Activated CD8-positive, alpha-beta memory T cell treated with anti-CD3 and anti-CD28 coated beads for 24 hours (primary cell): ENCODE results near the gene IBA57.
A peak's percentile ranks its signal among the peaks of the same experiment; 100 is the strongest.

Experiments
- DNase-seq: peaks from one replicate; pipeline ENCODE4 v3.0.0-alpha.2; 2020

IBA57 gene

DNA sequence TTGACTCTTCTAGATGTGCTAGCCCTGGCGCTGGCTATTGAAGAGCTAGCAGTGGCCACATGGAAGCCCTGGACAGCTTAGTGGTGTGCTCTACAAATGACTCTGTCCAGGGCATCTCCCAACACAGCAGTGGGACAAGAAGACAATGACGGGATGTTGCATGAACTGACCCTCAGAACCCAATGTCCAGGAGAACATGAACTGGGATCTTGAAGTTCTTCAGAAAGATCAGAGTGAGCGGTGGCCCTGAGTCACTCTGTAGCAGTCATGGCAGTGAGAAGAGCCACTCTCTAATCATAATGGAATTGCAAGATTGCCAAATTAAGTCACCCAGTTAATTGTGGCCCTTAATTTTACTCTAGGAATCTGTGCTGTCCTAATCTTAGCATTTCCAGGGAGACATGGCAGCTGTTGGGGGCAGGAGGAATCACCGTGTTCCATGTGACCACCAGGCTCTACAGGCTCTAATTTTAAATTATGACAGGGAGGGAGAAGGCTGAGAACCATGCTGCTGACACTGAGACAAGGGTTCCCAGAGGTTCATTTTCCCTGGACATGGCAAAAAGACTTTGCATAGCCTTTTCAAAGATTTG, 32.0 kb downstream of the IBA57 start:
- DNase-seq: no peak

DNA sequence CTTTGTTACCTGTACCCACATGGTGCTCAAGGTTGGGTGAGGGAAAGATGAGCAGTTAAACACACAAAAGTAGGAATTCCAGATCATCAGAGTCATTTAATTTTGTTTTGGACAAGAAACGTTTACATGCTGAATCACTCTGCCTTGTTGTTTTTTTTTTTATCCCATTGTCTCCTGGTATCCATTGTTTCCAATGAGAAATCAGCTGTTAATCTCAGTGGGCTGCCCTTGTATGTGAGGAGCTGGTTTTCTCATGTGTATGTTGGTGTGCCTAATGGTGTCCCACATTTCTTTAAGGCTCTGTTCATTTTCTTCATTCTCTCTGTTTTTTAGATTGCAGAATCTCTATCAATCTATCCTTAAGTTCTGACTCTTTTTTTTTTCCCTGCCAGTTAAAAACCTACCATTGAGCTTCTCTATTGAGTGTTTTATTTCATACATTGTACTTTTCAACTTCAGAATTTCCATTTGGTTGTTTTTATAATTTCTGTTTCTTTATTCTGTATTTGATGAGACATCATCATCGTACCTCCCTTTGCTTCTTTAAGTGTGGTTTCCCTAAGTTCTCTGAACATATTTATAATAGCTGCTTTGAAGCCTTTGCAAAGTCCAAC, 33.5 kb downstream of the IBA57 start:
- no peak for DNase-seq

- peak; percentile 7 for DNase-seq
Measured at GRCh38 chr1:228204958-228205357, 39.4 kb downstream of the IBA57 start.

DNA sequence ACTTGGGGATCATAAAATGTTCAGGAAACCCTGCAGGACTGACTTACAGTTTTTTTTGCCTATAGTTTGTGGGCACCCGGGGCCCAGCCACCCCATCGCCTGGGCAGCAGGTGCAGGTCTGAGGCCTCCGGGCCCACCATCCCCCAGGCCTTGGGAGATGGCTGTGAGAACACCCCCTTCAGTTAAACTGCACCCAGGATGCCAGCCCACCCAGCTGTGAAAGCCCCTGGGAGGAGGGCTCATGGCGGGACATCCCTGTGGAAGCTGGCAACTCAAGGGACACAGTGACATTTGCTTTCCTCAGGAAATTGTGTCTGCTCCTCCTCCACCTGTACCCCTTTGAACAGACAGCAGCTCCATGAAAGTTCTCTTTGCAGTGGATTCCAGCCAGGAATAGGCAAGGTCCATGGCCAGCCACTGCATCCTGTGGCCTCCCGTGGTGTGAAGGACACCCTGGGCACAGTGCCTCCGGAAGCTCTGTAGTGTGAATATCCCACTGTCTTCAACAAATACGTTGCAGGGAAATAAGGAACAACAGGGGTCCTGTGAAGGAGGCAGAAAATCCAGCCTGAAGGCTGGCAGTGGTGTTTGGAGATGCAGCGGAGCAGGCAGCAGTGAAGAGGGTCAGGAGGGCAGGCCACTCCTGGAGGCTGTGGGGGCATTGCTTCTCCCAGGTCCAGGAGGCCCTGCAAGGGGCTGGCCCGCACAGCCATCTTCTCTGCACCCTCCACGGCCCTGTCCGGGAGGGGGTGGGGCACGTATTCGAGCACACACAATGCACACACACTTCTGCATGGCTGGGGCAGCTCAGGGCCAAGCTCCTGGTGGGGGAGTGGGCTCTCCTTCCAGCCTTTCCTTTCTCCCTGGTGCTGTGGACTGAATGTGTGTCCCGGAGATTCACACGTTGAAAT, 40.2 kb downstream of the IBA57 start:
- DNase-seq: peak; percentile 52

DNA sequence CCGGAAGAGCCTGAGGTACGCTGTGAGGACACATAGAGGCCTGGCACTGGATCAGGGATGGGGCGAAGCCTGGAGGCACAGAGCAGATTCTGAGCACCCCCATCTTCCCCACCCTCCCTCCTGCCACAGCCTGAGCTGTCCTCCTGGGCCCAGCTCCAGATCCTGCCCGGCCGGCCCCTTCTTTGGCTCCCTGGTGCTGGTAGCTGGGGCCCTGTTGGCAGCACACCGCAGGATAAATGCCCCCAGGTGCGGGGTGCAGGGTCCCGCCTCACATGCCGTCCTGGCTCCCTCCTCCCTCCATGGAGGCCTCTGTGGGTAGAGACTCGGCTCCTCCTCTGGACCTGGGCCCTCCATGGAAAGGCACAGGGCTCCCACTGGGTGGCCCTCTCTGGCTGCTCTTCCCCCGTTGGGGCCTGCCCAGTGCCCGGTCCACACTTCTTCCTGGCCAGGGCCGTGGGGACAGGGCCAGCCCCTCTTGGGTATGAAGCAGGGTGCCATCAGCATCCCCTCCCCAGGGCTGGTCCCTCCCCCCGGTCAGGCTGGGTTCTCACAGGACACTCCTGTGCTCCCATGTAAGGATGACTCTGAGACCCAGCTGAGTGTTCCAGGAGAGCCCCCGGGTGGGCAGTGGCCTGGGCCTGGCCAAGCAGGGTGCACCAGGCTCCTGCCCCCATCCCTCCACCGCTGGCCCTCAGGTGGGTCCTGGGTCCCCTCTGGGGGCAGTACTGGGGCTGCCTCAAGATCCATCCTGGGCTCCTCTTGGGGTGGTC, 41.2 kb downstream of the IBA57 start:
- peak; percentile 53 for DNase-seq

DNA sequence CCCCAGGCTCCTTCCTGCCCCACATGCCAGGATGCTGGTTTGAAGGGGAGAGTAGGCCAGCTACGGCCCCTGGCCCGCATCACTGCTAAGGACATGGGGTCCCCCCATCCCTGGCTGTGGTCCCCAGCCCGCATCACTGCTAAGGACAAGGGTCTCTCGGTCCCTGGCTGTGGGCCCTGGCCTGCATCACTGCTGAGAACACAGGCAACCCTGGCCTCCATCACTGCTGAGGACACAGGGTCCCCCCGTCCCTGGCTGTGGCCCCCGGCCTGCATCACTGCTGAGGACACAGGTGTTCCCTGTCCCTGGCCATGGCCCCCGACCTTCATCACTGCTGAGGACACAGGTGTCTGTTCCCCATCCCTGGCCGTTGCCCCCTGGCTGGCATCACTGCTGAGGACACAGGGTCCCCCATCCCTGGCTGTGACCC, 41.8 kb downstream of the IBA57 start:
- DNase-seq: peak; percentile 52

GRCh38 chr1:228207851-228208821, 42.5 kb downstream of the IBA57 start, which contains the start of gene OBSCN:
Gene OBSCN, plus strand, starts transcription at chr1:228208044. Its CDS starts 3,740 bp downstream, at chr1:228211784.
- DNase-seq: peak; percentile 49

DNA sequence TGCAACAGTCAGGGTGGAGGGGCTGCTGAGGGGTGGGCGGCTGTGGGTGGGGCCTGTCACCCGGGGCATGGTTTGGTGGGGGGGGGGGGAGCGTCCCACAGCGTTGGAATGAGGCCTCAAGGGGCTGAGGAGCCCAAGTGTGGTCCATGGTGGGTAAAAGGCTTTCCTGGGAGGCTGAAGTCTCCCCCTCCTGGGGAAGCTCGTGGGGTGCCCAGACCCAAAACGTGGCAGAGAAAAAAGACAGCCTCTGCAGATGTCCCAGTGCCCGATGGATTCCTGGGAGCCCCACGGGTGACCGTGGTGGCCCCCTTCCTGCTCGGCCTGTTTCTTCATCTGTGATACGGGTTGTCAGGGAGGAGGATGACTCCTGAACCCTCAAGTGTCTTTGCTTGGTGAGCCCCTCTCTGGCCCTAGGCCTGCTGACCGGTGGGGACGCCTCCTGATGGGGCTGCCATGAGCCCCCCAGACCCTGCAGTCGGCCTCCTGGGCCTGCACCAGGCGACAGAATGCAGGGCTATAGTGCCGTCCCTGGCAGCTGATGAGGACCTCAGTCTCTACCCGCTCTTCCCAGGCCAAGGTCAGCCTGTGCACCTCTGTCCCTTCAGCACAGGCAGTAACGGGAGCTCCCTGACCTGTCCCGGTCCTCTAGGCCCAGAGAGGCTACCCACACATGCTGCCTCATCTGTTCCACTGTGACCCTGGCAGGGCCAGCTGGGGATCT, 43.4 kb downstream of the IBA57 start:
- peak; percentile 54 for DNase-seq

GRCh38 chr1:228209657-228210056, 44.1 kb downstream of the IBA57 start:
- DNase-seq: peak; percentile 53

DNA sequence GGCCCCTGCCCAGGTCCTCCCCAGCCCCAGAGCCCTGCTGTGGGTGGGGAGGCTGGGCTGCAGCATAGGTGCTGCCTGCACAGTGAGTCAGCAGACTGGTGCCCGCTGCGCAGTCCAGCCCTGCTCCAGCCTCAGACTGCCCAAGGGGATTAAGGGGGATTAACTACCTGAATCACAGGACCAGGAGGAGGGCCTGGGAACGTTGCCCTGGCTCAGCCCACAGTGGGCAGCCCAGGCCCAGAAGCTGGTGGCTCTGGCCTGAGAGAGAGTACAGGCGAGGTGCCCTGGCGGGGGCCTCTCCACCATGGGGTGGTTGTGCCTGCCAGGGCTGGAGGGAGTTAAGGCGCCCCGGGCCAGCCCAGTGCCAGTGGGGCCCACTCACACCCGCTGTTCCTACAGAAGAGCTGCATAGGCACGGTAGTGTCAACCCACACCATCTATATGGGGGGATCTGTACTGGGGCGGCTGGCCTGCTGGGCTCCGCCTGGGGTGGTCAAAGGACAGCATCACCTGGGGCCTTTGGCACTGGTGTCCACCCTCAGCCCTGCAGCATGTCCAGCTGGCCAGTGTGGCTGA, 44.6 kb downstream of the IBA57 start:
- peak; percentile 41 for DNase-seq

DNA sequence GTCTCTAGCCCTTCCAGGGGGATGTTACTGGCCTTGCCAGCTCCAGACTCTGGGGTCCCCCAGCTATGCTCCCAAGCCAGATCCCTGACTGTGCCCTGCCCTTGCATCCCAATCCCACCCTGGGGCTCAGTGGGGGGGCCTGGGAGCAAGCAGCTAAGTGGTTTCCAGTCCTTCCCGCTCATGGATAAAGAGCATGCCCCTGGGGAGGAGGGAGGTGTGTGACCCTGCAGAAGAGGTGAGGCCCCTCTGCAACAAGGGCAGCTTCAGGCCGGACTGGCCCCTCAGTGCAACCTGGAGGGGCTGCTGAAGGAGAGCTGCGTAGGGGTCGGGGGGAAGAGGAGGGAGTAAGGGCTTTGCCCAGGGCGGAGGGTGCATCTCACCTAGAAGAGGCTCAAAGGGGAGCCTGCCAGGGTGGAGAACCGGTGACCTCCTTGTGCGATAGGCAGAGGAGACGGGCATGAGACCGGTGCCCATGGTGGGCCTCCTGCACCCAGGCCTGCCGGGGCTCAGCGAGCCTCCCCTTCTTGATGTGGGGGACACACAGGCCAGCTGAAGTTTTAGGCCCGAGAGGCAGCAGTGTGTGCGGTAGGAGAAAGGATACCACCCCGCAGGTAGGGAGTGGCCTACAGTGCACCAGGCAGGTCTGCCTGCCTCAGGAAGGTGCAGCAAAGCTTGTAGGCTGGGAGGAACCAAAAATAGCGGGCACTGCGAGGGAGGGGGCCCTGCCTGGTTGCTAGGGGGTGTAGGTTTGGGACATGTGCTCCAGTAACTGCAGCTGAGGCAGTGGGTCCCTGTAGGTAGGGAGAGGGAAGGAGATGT, 45.3 kb downstream of the IBA57 start:
- peak; percentile 53 for DNase-seq

DNA sequence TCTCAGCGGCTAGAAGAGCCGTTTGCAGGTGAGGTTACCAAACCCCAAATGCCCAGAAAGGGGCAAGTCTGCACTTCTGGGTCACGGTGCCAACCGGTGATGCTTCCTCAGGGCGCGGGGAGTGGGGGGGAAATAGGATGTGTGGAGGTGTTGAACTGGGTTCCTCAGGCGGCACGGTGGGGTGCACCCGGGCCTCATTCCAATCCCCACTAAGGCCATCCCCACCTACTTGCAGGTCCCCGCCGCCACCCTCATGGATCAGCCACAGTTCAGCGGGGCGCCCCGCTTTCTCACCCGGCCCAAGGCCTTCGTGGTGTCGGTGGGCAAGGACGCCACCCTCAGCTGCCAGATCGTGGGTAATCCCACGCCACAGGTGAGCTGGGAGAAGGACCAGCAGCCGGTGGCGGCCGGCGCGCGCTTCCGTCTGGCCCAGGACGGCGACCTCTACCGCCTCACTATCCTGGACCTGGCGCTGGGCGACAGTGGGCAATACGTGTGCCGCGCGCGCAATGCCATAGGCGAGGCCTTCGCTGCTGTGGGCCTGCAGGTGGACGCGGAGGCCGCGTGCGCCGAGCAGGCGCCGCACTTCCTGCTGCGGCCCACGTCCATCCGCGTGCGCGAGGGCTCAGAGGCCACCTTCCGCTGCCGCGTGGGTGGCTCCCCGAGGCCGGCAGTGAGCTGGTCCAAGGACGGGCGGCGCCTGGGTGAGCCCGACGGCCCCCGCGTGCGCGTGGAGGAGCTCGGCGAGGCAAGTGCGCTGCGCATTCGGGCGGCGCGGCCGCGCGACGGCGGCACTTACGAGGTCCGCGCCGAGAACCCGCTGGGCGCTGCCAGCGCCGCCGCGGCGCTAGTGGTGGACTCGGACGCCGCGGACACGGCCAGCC, 46.2 kb downstream of the IBA57 start:
- peak; percentile 54 for DNase-seq

DNA sequence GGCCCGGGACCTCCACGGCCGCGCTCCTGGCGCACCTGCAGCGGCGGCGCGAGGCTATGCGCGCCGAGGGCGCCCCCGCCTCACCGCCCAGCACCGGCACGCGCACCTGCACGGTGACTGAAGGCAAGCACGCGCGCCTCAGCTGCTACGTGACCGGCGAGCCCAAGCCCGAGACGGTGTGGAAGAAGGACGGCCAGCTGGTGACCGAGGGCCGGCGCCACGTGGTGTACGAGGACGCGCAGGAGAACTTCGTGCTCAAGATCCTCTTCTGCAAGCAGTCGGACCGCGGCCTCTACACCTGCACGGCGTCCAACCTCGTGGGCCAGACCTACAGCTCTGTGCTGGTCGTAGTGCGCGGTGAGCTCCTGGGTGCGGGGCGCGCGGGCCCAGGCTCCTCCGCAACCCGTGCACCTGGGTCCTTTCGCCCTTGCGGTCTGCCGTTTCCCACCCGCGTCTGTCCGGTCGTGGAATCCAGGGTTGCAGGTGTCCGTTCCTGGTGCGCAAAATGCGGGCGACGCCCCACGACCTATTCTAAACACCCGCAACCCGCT, 46.9 kb downstream of the IBA57 start:
- no peak for DNase-seq

GRCh38 chr1:228212966-228213844, 47.6 kb downstream of the IBA57 start:
- DNase-seq: peak; percentile 94

DNA sequence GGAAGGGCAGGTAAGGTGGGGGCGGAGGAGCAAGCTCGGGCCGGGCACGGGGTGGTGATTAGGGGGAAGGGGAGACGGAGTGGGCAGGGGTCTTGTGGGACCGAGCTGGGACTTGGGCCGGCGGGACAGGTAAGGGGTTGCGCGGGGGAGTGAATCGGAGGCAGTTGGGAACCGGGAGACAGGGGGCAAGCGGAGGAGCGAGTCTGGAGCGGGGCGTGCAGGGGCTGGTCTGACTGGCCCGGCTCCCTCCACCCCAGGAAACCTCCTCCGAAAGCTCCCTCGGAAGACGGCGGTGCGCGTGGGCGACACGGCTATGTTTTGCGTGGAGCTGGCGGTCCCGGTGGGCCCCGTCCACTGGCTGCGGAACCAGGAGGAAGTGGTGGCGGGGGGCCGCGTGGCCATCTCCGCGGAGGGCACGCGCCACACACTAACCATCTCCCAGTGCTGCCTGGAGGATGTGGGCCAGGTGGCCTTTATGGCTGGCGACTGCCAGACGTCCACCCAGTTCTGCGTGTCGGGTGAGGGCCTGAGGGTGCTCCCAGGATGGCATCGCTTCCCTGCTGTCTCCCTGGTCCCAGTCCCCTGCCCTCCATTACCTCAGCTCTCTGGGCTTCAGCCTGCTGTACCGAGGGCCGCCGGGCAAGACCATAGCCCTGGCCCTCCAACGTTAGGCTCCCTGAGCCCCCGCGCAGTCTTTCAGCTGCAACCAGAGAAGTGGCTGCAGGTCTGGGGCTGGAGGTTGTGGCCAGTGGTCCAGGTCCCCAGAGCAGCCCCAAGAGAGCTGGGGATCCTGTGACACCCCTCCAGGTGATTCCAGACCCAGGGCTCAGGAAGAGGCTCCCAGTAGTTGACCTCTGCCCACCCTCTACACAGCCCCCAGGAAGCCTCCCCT, 48.6 kb downstream of the IBA57 start:
- DNase-seq: peak; percentile 71
